T-helper 1 cell (primary cell): ENCODE data around the gene NASP.
A peak's percentile ranks its signal among the peaks of the same experiment; 100 is the strongest.

Source experiments
- DNase-seq, 5 donors: peaks; one replicate each; pipeline ENCODE4 v3.0.0-alpha.2; 2012 to 2020

The NASP gene

GRCh38 chr1:45620588-45621500 is 37.0 kb downstream of the NASP start:
- no peak for DNase-seq

- no peak for DNase-seq
Observed at GRCh38 chr1:45621501-45621836, 37.6 kb downstream of the NASP start.

- no peak for DNase-seq
Observed at GRCh38 chr1:45621895-45622523, 38.2 kb downstream of the NASP start.

- DNase-seq: no peak
Observed at GRCh38 chr1:45622524-45623394, 38.9 kb downstream of the NASP start.

- no peak for DNase-seq
Observed at GRCh38 chr1:45623972-45624371, 40.1 kb downstream of the NASP start, which contains the start of gene CCDC17. CCDC17 (minus strand) TSS chr1:45624054; CDS start chr1:45623909, 145 bp downstream.

GRCh38 chr1:45629035-45629434 is 45.2 kb downstream of the NASP start:
- DNase-seq: no peak

GRCh38 chr1:45630429-45630828 is 46.6 kb downstream of the NASP start:
- DNase-seq: no peak

GRCh38 chr1:45635211-45635610 is 51.4 kb downstream of the NASP start:
- no peak for DNase-seq

- DNase-seq: no peak
Observed at GRCh38 chr1:45640293-45640692, 56.5 kb downstream of the NASP start.

- DNase-seq: no peak
Observed at GRCh38 chr1:45643321-45643720, 59.5 kb downstream of the NASP start.

- no peak for DNase-seq
Observed at GRCh38 chr1:45643978-45644377, 60.1 kb downstream of the NASP start.

- no peak for DNase-seq
Observed at GRCh38 chr1:45644661-45645060, 60.8 kb downstream of the NASP start.

- DNase-seq: no peak
Observed at GRCh38 chr1:45647248-45648021, 63.6 kb downstream of the NASP start.

GRCh38 chr1:45654540-45655280 is 70.9 kb downstream of the NASP start:
- DNase-seq: peak in 1 of 5 donors; percentile 38

GRCh38 chr1:45656573-45657226 is 72.9 kb downstream of the NASP start:
- no peak for DNase-seq

- no peak for DNase-seq
Observed at GRCh38 chr1:45658171-45658570, 74.3 kb downstream of the NASP start.

- no peak for DNase-seq
Observed at GRCh38 chr1:45659222-45659621, 75.4 kb downstream of the NASP start.

- no peak for DNase-seq
Observed at GRCh38 chr1:45660336-45660735, 76.5 kb downstream of the NASP start.

- no peak for DNase-seq
Observed at GRCh38 chr1:45666836-45667235, 83.0 kb downstream of the NASP start.

GRCh38 chr1:45667321-45668111 is 83.7 kb downstream of the NASP start:
- no peak for DNase-seq
